HG03175 (cell line): ENCODE results near the gene EID2.

Experiments used
- ATAC-seq: cut with Tn5 transposase; IDR thresholded peaks from one replicate; pipeline ENCODE4 v1.9.1; 2021; ENCODE audit warnings: mild to moderate bottlenecking, moderate library complexity; ENCODE audit not compliant: unreplicated experiment

Gene EID2

GRCh38 chr19:39506598-39506943 lies 33.4 kb downstream of the EID2 start:
- no peak for ATAC-seq

DNA sequence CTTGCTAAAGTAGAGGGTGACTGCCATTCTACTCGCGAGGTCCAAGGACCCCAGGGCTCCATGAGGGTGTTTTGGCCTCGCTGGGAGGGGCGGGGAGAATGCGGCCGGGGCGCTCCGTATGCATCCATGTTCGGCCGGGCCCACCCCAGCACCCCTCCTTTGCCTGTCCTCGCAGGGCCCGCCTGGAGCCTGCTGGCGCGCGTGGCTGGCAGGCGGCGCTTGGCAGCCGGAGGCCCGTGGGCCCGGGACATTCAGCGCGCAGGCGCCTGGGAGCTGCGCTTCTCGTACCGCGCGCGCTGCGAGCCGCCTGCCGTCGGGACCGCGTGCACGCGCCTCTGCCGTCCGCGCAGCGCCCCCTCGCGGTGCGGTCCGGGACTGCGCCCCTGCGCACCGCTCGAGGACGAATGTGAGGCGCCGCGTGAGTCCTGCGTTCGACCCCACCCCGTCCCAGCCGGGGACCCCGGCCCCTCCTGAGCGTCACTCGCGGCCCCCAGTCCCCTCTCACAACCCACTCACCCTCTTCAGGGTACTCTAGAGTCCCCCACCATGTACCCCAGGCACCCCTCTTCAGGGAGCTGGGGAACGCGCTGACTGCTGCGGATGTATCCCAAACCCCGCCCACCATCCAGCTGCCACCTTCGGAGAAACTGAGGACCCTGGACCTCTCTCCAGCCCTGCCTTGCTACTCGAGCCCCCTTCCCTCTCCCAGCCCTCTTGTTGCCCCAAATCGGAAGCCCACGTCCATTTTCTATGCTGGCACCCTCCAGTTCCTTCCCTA lies 37.1 kb downstream of the EID2 start:
- ATAC-seq: no peak

DNA sequence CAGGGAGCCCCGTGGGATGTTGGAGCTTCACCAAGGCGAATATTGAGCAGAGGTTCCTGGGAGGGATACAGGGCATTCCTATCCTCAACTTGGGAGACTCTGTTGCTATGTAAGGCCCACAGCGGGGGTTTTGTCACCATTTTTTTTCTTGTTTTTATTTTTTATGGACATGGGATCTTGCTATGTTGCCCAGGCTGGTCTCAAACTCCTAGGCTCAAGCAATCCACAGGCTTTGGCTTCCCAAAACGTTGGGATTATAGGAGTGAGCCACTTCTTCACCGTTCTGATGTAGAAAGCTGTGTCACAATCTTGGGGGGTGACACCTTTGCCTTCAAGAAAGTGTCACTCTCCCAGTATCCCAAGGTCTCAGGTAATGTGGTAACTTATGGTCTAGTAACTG lies 38.6 kb downstream of the EID2 start:
- no peak for ATAC-seq

- no peak for ATAC-seq
These were observed 39.4 kb downstream of the EID2 start for GRCh38 chr19:39500543-39500942.

- ATAC-seq: no peak
These were observed 40.0 kb downstream of the EID2 start for GRCh38 chr19:39499932-39500331.

DNA sequence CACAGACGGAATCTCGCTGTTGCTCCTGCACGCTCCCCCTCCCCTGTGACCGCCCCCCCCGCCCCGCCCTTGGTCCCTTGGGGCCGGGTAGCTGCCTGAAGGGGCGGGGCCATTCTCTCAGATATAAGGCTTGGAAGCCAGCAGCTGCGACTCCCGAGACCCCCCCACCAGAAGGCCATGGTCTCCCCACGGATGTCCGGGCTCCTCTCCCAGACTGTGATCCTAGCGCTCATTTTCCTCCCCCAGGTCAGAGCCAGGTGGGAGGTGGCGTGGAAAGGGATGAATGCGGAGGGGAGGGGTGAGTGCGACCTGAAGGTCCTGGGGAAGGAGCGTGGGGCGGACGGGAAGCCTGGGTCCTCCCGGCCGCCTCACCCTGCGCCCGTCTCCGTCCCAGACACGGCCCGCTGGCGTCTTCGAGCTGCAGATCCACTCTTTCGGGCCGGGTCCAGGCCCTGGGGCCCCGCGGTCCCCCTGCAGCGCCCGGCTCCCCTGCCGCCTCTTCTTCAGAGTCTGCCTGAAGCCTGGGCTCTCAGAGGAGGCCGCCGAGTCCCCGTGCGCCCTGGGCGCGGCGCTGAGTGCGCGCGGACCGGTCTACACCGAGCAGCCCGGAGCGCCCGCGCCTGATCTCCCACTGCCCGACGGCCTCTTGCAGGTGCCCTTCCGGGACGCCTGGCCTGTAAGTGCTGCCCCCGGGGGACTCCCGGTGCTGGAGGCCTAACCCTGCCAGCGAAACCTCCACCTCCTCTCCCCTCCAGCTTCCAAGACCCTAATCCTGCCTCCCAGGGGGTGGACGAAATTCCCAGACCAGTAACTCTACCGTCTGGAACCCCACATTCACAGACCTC lies 40.9 kb downstream of the EID2 start, which contains the start of gene DLL3:
DLL3 (plus strand) TSS at position 150 of the 845 bp plus-strand sequence; CDS start at position 178, 28 bp downstream.
- no peak for ATAC-seq

DNA sequence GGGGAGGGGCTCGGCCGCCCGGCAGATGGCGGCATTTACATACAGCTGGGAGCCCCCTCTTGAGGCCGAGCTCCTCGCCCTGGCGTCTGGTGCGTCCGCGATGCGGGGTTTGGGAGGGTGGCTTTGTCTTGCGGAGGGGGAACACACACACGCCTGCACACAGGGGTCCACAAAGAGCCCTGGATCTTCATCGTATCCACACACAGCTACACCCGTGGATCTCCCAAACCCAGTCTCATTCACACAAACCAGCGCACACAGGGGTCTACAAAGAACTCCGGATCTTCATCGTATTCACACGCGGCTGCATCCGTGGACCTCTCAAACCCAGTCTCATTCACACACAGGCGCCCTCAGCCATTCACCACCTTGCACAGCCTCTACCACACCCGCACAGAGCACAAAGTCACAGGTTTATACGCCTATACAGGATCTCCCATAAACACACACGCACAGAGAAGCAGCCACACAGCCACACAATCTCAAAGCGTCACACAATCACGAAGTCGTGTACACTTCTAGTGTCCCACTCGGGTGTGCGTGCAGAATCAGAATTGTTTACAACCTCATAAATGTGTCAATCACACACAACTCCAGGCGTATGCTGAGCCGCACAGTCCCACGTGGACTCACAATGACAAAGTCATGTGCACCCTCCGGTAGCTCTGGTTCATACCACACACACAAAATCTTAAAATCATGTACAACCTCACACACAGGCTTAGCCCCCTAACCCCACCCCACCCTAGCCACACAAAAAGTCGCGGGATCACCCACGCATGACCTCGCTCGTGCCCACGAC lies 41.8 kb downstream of the EID2 start:
- ATAC-seq: no peak

DNA sequence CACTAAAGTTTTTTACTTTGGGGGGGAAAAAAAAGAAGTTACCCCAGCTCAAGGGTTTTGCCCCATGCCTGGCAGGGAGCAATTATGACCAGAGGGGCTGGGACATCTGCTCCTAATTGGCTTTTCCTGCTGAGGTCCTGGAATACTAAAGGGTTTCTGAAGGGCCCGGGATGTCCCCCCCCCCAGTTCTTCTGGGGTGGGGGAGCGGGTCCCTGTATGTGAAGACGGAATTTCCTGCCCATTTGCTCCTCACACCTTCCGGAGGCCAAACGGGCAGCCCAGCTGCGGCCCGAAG lies 42.3 kb downstream of the EID2 start:
- no peak for ATAC-seq

DNA sequence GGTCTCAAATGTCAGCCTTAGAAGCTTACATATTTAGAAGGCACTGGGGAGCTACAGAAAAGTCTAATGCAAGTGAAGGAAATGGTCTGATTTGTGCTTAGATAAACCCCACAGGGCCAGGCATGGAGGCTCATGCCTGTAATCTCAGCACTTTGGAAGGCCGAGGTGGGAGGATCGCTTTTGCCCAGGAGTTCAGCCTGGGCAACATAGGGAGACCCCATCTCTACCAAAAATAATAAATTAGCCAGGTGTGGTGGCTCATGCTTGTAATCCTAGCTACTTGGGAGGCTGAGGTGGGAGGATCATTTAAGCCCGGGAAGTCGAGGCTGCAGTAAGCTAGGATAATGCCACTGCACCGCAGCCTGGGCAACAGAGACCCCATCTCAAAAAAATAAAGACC lies 43.9 kb downstream of the EID2 start:
- no peak for ATAC-seq

- no peak for ATAC-seq
These were observed 45.3 kb downstream of the EID2 start for GRCh38 chr19:39494661-39495060.

GRCh38 chr19:39492788-39493187 lies 47.2 kb downstream of the EID2 start:
- no peak for ATAC-seq

DNA sequence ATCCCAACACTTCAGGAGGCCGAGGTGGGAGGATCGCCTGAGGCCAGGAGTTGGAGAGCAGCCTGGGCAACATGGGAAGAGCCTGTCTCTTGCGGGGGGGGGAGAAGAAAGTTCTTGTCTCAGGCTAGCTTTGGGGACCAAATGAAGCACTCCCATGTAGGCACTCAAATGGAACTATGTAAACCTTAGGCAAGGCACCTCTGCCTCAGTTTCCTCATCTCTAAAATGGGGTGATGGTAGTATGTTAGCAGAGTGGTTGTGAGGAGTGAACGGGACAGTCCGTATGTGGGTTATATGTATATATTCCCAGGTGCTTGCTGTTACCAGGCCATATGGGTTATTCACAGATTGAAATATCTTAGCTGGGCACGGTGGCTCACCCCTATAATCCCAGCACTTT lies 47.7 kb downstream of the EID2 start:
- no peak for ATAC-seq

DNA sequence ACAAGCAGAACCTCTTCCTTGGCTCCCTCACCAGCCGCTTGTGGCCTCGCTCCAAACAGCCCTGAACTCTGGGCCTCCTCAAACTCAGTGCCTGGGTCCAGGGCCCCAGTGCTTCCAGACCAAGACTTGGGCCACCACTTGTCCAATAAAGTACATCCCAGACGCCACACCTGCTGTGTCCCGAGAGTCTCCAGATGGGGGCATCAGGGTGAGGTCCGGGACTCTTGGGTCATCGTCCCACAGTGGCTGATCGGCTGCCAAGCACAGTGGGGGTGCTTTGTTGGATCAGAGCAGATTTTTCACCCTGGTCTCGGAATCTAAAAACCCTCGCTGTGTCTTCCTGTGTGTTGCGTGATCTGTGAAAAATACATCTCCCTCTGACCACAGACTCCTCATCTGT lies 50.2 kb downstream of the EID2 start:
- ATAC-seq: no peak
